HCT116 (cell line): ENCODE data around the gene ZFP36L2.

Source experiments
- ATF3 ChIP-seq: IDR thresholded peaks from 2 replicates; pipeline ENCODE4 v1.6.1; 2012
- CTCF ChIP-seq, 3 experiments: fragments of 200-600 bp in 1 of 3; sonication (generic) in 1 of 3; IDR thresholded peaks in 2 of 3; conservative IDR thresholded peaks in 1 of 3; 2 replicates each; pipeline ENCODE4 v1.5.1; 2012 to 2017; ENCODE audit warnings: low read depth in 2 of 3, low read length in 2 of 3, antibody characterized with exemption in 1 of 3, borderline replicate concordance in 1 of 3, control low read depth in 1 of 3, mild to moderate bottlenecking in 1 of 3, mixed read lengths in 1 of 3, mixed run types in 1 of 3, moderate library complexity in 1 of 3; ENCODE audit not compliant: insufficient read depth in 1 of 3
- EGR1 ChIP-seq: IDR thresholded peaks from 2 replicates; pipeline ENCODE4 v1.6.1; 2012; ENCODE audit warnings: low read depth
- EZH2 ChIP-seq: fragments of 200-600 bp; sonication (generic); IDR thresholded peaks from 2 replicates; pipeline ENCODE4 v1.6.1; 2017; ENCODE audit warnings: antibody characterized with exemption, mixed run types
- EZH2phosphoT487 ChIP-seq: fragments of 200-600 bp; IDR thresholded peaks from 2 replicates; pipeline ENCODE4 v1.6.1; 2018; ENCODE audit warnings: antibody characterized with exemption, borderline replicate concordance
- JUND ChIP-seq: IDR thresholded peaks from 2 replicates; pipeline ENCODE4 v1.6.1; 2012
- MAX ChIP-seq: IDR thresholded peaks from 2 replicates; pipeline ENCODE4 v1.6.1; 2012
- POLR2A ChIP-seq: IDR thresholded peaks from 2 replicates; pipeline ENCODE4 v1.7.0; 2011; ENCODE audit warnings: borderline replicate concordance; ENCODE audit not compliant: insufficient read depth, insufficient read length; ENCODE audit errors: extremely low read depth
- POLR2AphosphoS5 ChIP-seq: IDR thresholded peaks from 2 replicates; pipeline ENCODE4 v1.6.1; 2011; ENCODE audit warnings: mild to moderate bottlenecking, low read depth, low read length, moderate library complexity
- RAD21 ChIP-seq: IDR thresholded peaks from 2 replicates; pipeline ENCODE4 v1.6.1; 2012; ENCODE audit warnings: low read depth, mild to moderate bottlenecking
- REST ChIP-seq: IDR thresholded peaks from 2 replicates; pipeline ENCODE4 v1.6.1; 2012; ENCODE audit warnings: low read depth
- SP1 ChIP-seq: IDR thresholded peaks from 2 replicates; pipeline ENCODE4 v1.6.1; 2012; ENCODE audit warnings: low read depth
- YY1 ChIP-seq: IDR thresholded peaks from 2 replicates; pipeline ENCODE4 v1.6.1; 2011; ENCODE audit warnings: low read length, low read depth, moderate library complexity, mild to moderate bottlenecking; ENCODE audit not compliant: insufficient replicate concordance; ENCODE audit errors: extremely low read depth
- ZNF274 ChIP-seq: fragments of 200-500 bp; sonication (Bioruptor generic); IDR thresholded peaks from 2 replicates; pipeline ENCODE4 v1.6.1; 2014; ENCODE audit warnings: mild to moderate bottlenecking, low read depth, low read length, inconsistent platforms

- no peak for TF ChIP-seq CTCF (IDR thresholded peaks at IDR 0.05 in 2 of 3, conservative IDR thresholded peaks at IDR 0.05 in 1 of 3; ENCODE audit: borderline replicate concordance in 1 of 3, insufficient read depth in 1 of 3, low read depth in 2 of 3, low read length in 2 of 3)
- no peak for TF ChIP-seq SP1
- TF ChIP-seq ATF3 = no peak
- no peak for TF ChIP-seq ZNF274
- TF ChIP-seq REST = no peak
- no peak for TF ChIP-seq MAX
- TF ChIP-seq JUND = no peak
- no peak for TF ChIP-seq POLR2A
- TF ChIP-seq EZH2 = no peak
- TF ChIP-seq EGR1 = no peak
- TF ChIP-seq EZH2phosphoT487 = no peak
- no peak for TF ChIP-seq RAD21
- TF ChIP-seq POLR2AphosphoS5 = no peak
- no peak for TF ChIP-seq YY1
Observed at GRCh38 chr2:43267381-43267780, 41.0 kb upstream of the ZFP36L2 start.
